ENCODE data around the gene CEACAM1.

- no peak for TF ChIP-seq TSHZ1 (CRISPR knock-in tag; IDR thresholded peaks at IDR 0.05)
- TF ChIP-seq MYNN (IDR thresholded peaks at IDR 0.05) = no peak
- no peak for TF ChIP-seq MYNN (CRISPR knock-in tag; IDR thresholded peaks at IDR 0.05)
- TF ChIP-seq ZFX (CRISPR knock-in tag; IDR thresholded peaks at IDR 0.05) = no peak
- no peak for TF ChIP-seq THAP7 (CRISPR knock-in tag; IDR thresholded peaks at IDR 0.05)
- TF ChIP-seq TCF7L2 (IDR thresholded peaks at IDR 0.05; ENCODE audit: low read depth, low read length) = no peak
- no peak for TF ChIP-seq FOXA1 (IDR thresholded peaks at IDR 0.05; ENCODE audit: borderline replicate concordance)
- TF ChIP-seq FOSL1 (tag; conservative IDR thresholded peaks at IDR 0.05) = no peak
- no peak for TF ChIP-seq MAFK (IDR thresholded peaks at IDR 0.05; ENCODE audit: low read length)
- no peak for TF ChIP-seq TOE1 (IDR thresholded peaks at IDR 0.05; ENCODE audit: borderline replicate concordance)
- TF ChIP-seq TOE1 (CRISPR knock-in tag; IDR thresholded peaks at IDR 0.05; ENCODE audit: borderline replicate concordance, low read depth) = no peak
- TF ChIP-seq CBFB (CRISPR knock-in tag; IDR thresholded peaks at IDR 0.05) = no peak
- no peak for TF ChIP-seq EP300 (IDR thresholded peaks at IDR 0.05; ENCODE audit: low read length)
Measured at GRCh38 chr19:42505066-42505465, 23.2 kb downstream of the CEACAM1 start.

Measured in K562 (cell line).